ENCODE results near the gene MARCHF2. TPM values are rescaled to one million over a fixed set of nuclear protein-coding genes. Genes with fewer than 3 reads are reported as not detected.

Gene MARCHF2
- polyA plus RNA-seq, 1 of the 3 experiments (the other 2 are of a cell fraction) = 57.2 TPM

DNA sequence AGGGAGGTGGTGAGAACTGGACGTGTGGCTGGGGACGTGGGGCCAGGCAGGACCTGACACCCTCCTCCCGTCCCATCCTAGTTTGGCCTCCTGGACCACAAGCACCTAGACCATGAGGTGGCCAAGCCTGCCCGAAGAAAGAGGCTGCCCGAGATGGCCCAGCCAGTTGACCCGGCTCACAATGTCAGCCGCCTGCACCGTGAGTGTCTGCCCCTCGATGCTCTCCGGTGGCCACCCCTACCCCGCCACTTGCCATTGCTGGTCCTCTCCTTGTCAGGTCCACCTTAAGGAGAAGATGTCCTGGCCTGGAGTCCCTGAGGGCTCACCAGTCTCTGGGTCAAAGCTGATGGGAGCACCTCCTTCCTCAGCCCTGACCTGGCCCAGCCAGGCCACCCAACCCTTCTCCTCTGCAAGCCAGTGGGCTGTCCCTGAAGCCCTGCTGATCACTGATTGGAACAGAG is 47.0 kb upstream of the MARCHF2 start:
- Histone ChIP-seq H4K20me1 (ENCODE audit: insufficient read depth) (no peaks in the 10 kb centered on the region), H3K79me2 (ENCODE audit: insufficient read depth) (peaks cover 9% of the 10 kb centered on the region; the same call in 1 of the 2 replicates), H3F3A (replicated peaks; ENCODE audit: insufficient read depth) (peaks cover 21% of the 10 kb centered on the region), H3K4me1 (ENCODE audit: control insufficient read depth in 1 of 2, insufficient read depth in 2 of 2, low read depth in 1 of 2, low read length in 1 of 2) (peaks cover 30 to 39% of the 10 kb centered on the region in 2 experiments; a peak in 3 of 4 replicates), H3K9ac (no peak overlapping the region), H2AFZ (ENCODE audit: low read depth) (no peak overlapping the region), H3K9me2 (no peaks in the 10 kb centered on the region), H3K36me3 (replicated peaks in 1 of 2; ENCODE audit: control insufficient read depth in 1 of 2, insufficient read depth in 2 of 2, low read length in 1 of 2) (peaks cover 0 to 7% of the 10 kb centered on the region in 2 experiments), H3K27me3 (ENCODE audit: insufficient read depth) (no peaks in the 10 kb centered on the region), H3K4me2 (peak overlapping the region; percentile 97), H3K27ac (ENCODE audit: low read depth in 2 of 2, low read length in 1 of 2) (no peak overlapping the region; a peak in 1 of 4 replicates), H3K9me3 (no peaks in the 10 kb centered on the region), H3K4me3 (ENCODE audit: low read depth in 2 of 2, low read length in 1 of 2) (peak overlapping the region in 1 of 2 experiments; percentile 35; a peak in 1 of 4 replicates)
- no peak for DNase-seq
- 100% methylated on average over 8 of the region's 11 CpGs for WGBS (ENCODE audit: low lambda C conversion rate)
- ChIA-PET POLR2A (interaction anchor here (1.3 to 1.9 kb wide), 2 partner anchors 45 to 148 kb away, joined by 3 to 4 read pairs; partner anchors contain the start of genes NDUFA7, RPS28 and ZNF414), CTCF (interaction anchor here (1.2 to 5.0 kb wide), 2 partner anchors 12 to 140 kb away, joined by 3 to 51 read pairs; no protein-coding TSS in a partner anchor)
- TF ChIP-seq YY1 (IDR thresholded peaks at IDR 0.05; ENCODE audit: low read depth) (no peak), NFIC (IDR thresholded peaks at IDR 0.05; ENCODE audit: borderline replicate concordance) (no peak), FOSL2 (IDR thresholded peaks at IDR 0.05; ENCODE audit: borderline replicate concordance, low read depth) (no peak), NRF1 (IDR thresholded peaks at IDR 0.05; ENCODE audit: low read depth, low read length) (no peak), FOXM1 (IDR thresholded peaks at IDR 0.05; ENCODE audit: low read depth) (no peak), TCF12 (IDR thresholded peaks at IDR 0.05) (no peak), FOXJ3 (CRISPR knock-in tag; IDR thresholded peaks at IDR 0.05) (no peak), MXI1 (IDR thresholded peaks at IDR 0.05; ENCODE audit: low read depth, low read length) (no peak), EZH2phosphoT487 (IDR thresholded peaks at IDR 0.05; ENCODE audit: borderline replicate concordance, low read depth) (no peak), MEF2A (IDR thresholded peaks at IDR 0.05; ENCODE audit: borderline replicate concordance, low read depth) (no peak), RXRA (IDR thresholded peaks at IDR 0.05; ENCODE audit: borderline replicate concordance, low read depth) (no peak), SMC3 (IDR thresholded peaks at IDR 0.05; ENCODE audit: low read depth, low read length) (no peak), RCOR1 (IDR thresholded peaks at IDR 0.05; ENCODE audit: low read length) (no peak), RAD21 (IDR thresholded peaks at IDR 0.05; ENCODE audit: low read length) (no peak)
- TF ChIP-seq, protein P1, sequence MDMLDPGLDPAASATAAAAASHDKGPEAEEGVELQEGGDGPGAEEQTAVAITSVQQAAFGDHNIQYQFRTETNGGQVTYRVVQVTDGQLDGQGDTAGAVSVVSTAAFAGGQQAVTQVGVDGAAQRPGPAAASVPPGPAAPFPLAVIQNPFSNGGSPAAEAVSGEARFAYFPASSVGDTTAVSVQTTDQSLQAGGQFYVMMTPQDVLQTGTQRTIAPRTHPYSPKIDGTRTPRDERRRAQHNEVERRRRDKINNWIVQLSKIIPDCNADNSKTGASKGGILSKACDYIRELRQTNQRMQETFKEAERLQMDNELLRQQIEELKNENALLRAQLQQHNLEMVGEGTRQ (IDR thresholded peaks at IDR 0.05; ENCODE audit: borderline replicate concordance, low read depth, low read length) = no peak
- TF ChIP-seq, protein P2, sequence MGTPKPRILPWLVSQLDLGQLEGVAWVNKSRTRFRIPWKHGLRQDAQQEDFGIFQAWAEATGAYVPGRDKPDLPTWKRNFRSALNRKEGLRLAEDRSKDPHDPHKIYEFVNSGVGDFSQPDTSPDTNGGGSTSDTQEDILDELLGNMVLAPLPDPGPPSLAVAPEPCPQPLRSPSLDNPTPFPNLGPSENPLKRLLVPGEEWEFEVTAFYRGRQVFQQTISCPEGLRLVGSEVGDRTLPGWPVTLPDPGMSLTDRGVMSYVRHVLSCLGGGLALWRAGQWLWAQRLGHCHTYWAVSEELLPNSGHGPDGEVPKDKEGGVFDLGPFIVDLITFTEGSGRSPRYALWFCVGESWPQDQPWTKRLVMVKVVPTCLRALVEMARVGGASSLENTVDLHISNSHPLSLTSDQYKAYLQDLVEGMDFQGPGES (IDR thresholded peaks at IDR 0.05; ENCODE audit: low read depth, low read length) = no peak
- TF ChIP-seq, protein P3, sequence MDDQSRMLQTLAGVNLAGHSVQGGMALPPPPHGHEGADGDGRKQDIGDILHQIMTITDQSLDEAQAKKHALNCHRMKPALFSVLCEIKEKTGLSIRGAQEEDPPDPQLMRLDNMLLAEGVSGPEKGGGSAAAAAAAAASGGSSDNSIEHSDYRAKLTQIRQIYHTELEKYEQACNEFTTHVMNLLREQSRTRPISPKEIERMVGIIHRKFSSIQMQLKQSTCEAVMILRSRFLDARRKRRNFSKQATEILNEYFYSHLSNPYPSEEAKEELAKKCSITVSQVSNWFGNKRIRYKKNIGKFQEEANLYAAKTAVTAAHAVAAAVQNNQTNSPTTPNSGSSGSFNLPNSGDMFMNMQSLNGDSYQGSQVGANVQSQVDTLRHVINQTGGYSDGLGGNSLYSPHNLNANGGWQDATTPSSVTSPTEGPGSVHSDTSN (IDR thresholded peaks at IDR 0.05) = no peak
- TF ChIP-seq, protein P4, sequence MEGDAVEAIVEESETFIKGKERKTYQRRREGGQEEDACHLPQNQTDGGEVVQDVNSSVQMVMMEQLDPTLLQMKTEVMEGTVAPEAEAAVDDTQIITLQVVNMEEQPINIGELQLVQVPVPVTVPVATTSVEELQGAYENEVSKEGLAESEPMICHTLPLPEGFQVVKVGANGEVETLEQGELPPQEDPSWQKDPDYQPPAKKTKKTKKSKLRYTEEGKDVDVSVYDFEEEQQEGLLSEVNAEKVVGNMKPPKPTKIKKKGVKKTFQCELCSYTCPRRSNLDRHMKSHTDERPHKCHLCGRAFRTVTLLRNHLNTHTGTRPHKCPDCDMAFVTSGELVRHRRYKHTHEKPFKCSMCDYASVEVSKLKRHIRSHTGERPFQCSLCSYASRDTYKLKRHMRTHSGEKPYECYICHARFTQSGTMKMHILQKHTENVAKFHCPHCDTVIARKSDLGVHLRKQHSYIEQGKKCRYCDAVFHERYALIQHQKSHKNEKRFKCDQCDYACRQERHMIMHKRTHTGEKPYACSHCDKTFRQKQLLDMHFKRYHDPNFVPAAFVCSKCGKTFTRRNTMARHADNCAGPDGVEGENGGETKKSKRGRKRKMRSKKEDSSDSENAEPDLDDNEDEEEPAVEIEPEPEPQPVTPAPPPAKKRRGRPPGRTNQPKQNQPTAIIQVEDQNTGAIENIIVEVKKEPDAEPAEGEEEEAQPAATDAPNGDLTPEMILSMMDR (IDR thresholded peaks at IDR 0.05) = no peak
- TF ChIP-seq, protein P5, sequence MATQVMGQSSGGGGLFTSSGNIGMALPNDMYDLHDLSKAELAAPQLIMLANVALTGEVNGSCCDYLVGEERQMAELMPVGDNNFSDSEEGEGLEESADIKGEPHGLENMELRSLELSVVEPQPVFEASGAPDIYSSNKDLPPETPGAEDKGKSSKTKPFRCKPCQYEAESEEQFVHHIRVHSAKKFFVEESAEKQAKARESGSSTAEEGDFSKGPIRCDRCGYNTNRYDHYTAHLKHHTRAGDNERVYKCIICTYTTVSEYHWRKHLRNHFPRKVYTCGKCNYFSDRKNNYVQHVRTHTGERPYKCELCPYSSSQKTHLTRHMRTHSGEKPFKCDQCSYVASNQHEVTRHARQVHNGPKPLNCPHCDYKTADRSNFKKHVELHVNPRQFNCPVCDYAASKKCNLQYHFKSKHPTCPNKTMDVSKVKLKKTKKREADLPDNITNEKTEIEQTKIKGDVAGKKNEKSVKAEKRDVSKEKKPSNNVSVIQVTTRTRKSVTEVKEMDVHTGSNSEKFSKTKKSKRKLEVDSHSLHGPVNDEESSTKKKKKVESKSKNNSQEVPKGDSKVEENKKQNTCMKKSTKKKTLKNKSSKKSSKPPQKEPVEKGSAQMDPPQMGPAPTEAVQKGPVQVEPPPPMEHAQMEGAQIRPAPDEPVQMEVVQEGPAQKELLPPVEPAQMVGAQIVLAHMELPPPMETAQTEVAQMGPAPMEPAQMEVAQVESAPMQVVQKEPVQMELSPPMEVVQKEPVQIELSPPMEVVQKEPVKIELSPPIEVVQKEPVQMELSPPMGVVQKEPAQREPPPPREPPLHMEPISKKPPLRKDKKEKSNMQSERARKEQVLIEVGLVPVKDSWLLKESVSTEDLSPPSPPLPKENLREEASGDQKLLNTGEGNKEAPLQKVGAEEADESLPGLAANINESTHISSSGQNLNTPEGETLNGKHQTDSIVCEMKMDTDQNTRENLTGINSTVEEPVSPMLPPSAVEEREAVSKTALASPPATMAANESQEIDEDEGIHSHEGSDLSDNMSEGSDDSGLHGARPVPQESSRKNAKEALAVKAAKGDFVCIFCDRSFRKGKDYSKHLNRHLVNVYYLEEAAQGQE (IDR thresholded peaks at IDR 0.05; ENCODE audit: low read depth, low read length) = no peak
- TF ChIP-seq, protein P6, sequence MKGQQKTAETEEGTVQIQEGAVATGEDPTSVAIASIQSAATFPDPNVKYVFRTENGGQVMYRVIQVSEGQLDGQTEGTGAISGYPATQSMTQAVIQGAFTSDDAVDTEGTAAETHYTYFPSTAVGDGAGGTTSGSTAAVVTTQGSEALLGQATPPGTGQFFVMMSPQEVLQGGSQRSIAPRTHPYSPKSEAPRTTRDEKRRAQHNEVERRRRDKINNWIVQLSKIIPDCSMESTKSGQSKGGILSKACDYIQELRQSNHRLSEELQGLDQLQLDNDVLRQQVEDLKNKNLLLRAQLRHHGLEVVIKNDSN (IDR thresholded peaks at IDR 0.05; ENCODE audit: borderline replicate concordance, low read depth) = no peak
